Liver (tissue), 9 donors: ENCODE measurements around the gene CDK19. TPM values are rescaled to one million over a fixed set of nuclear protein-coding genes. Genes with fewer than 3 reads are reported as not detected.

Experiments
- DNase-seq: peaks from one replicate; pipeline ENCODE4 v3.0.0-alpha.2; 2017; ENCODE audit warnings: low spot score
- H3K27ac ChIP-seq, 2 donors: one replicate each; pipeline ENCODE4 v1.7.0; 2013; ENCODE audit warnings: inconsistent platforms in 2 of 2, low read length in 2 of 2, control low read depth in 1 of 2, low read depth in 1 of 2, mild to moderate bottlenecking in 1 of 2
- H3K27me3 ChIP-seq, 4 donors: one replicate each; pipeline versions ENCODE4 v1.6.1 to v1.7.0; 2013; ENCODE audit warnings: low read length in 3 of 4, inconsistent platforms in 1 of 4, mild to moderate bottlenecking in 1 of 4, moderate library complexity in 1 of 4; ENCODE audit not compliant: control insufficient read depth in 4 of 4, insufficient read depth in 4 of 4
- H3K36me3 ChIP-seq, 4 donors: one replicate each; pipeline versions ENCODE4 v1.6.1 to v1.7.0; 2013; ENCODE audit warnings: low read length in 3 of 4, mild to moderate bottlenecking in 3 of 4, low read depth in 1 of 4, moderate library complexity in 1 of 4; ENCODE audit not compliant: control insufficient read depth in 4 of 4, insufficient read depth in 3 of 4
- H3K4me1 ChIP-seq, 4 donors: one replicate each; pipeline versions ENCODE4 v1.6.1 to v1.7.0; 2013; ENCODE audit warnings: low read length in 3 of 4, mild to moderate bottlenecking in 3 of 4, moderate library complexity in 1 of 4; ENCODE audit not compliant: control insufficient read depth in 4 of 4, insufficient read depth in 4 of 4
- H3K4me3 ChIP-seq, 3 donors: one replicate each; pipeline versions ENCODE4 v1.6.1 to v1.7.0; 2013; ENCODE audit warnings: low read length in 3 of 3, control low read depth in 1 of 3, low read depth in 1 of 3, mild to moderate bottlenecking in 1 of 3
- H3K9ac ChIP-seq, 2 donors: one replicate each; pipeline ENCODE4 v1.7.0; 2013; ENCODE audit warnings: low read length in 2 of 2, mild to moderate bottlenecking in 2 of 2, moderate library complexity in 2 of 2, control low read depth in 1 of 2, low read depth in 1 of 2
- H3K9me3 ChIP-seq, 4 donors: one replicate each; pipeline versions ENCODE4 v1.6.1 to v1.7.0; 2013; ENCODE audit warnings: low read length in 3 of 4; ENCODE audit not compliant: control insufficient read depth in 4 of 4
- CTCF ChIP-seq: fragments of 150-350 bp; IDR thresholded peaks from 2 replicates; pipeline ENCODE4 v1.5.1; 2017; ENCODE audit warnings: improper control_type of control experiment, low read depth, low read length; ENCODE audit not compliant: missing input control
- EGR1 ChIP-seq, 2 donors: IDR thresholded peaks; 2 replicates each; pipeline ENCODE4 v1.6.1; 2016 to 2018; ENCODE audit warnings: antibody characterized with exemption in 2 of 2, low read depth in 2 of 2
- FOXA1 ChIP-seq: IDR thresholded peaks from 2 replicates; pipeline ENCODE4 v1.6.1; 2016; ENCODE audit warnings: antibody characterized with exemption
- FOXA2 ChIP-seq: IDR thresholded peaks from 2 replicates; pipeline ENCODE4 v1.6.1; 2016; ENCODE audit warnings: antibody characterized with exemption
- GABPA ChIP-seq, 2 donors: IDR thresholded peaks in 1 of 2; conservative IDR thresholded peaks in 1 of 2; 2 replicates each; pipeline ENCODE4 v1.6.1; 2016; ENCODE audit warnings: antibody characterized with exemption in 2 of 2, mild to moderate bottlenecking in 1 of 2, moderate library complexity in 1 of 2
- HNF4A ChIP-seq, 2 donors: conservative IDR thresholded peaks; 2 replicates each; pipeline ENCODE4 v1.6.1; 2016; ENCODE audit warnings: antibody characterized with exemption in 2 of 2, mild to moderate bottlenecking in 2 of 2
- HNF4G ChIP-seq: IDR thresholded peaks from 2 replicates; pipeline ENCODE4 v1.6.1; 2016; ENCODE audit warnings: antibody characterized with exemption
- JUND ChIP-seq, 2 donors: IDR thresholded peaks; 2 replicates each; pipeline ENCODE4 v1.6.1; 2016; ENCODE audit warnings: antibody characterized with exemption in 2 of 2
- MAX ChIP-seq: IDR thresholded peaks from 2 replicates; pipeline ENCODE4 v1.6.1; 2016; ENCODE audit warnings: antibody characterized with exemption
- NR2F2 ChIP-seq: IDR thresholded peaks from 2 replicates; pipeline ENCODE4 v1.6.1; 2016; ENCODE audit warnings: antibody characterized with exemption
- RAD21 ChIP-seq, 2 donors: IDR thresholded peaks; 2 replicates each; pipeline ENCODE4 v1.6.1; 2016; ENCODE audit warnings: antibody characterized with exemption in 2 of 2, mild to moderate bottlenecking in 2 of 2
- RXRA ChIP-seq, 2 donors: IDR thresholded peaks; 2 replicates each; pipeline ENCODE4 v1.6.1; 2017 to 2018; ENCODE audit warnings: antibody characterized with exemption in 2 of 2, mild to moderate bottlenecking in 1 of 2
- SP1 ChIP-seq: IDR thresholded peaks from 2 replicates; pipeline ENCODE4 v1.6.1; 2018; ENCODE audit warnings: antibody characterized with exemption, mild to moderate bottlenecking
- TAF1 ChIP-seq: conservative IDR thresholded peaks from 2 replicates; pipeline ENCODE4 v1.6.1; 2016; ENCODE audit warnings: antibody characterized with exemption, mild to moderate bottlenecking
- YY1 ChIP-seq: IDR thresholded peaks from 2 replicates; pipeline ENCODE4 v1.6.1; 2016; ENCODE audit warnings: antibody characterized with exemption, mild to moderate bottlenecking
- WGBS: extraction: QIAGEN DNeasy Blood & Tissue Kit; methylation state at CpG from one replicate; pipeline ENCODE4 v1.1.7; 2013; 5-methylcytosine and 5-hydroxymethylcytosine counted together
- polyA plus RNA-seq, 2 donors: library from polyadenylated mRNA; stranded (reverse) in 1 of 2; unstranded in 1 of 2; fragments of 200-250 nt in 1 of 2; fragments of >200 nt in 1 of 2; fragmentation: Nextera tagmentation in 1 of 2; extraction: Ambion mirVana in 1 of 2; gene quantifications; one replicate each; pipeline versions ENCODE4 v1.2.1 to v1.2.3, GENCODE V29; 2013 to 2015
- total RNA-seq, 2 donors: library from RNA; depleted of rRNA; stranded (reverse); fragments of >200 nt; gene quantifications; one replicate each; pipeline ENCODE4 v1.2.3, GENCODE V29; 2014
- TF ChIP-seq, protein P1 (sequence below): IDR thresholded peaks from 2 replicates; pipeline ENCODE4 v1.6.1; 2016; ENCODE audit warnings: antibody characterized with exemption, mild to moderate bottlenecking
- TF ChIP-seq, protein P2 (sequence below): IDR thresholded peaks from 2 replicates; pipeline ENCODE4 v1.6.1; 2016; ENCODE audit warnings: antibody characterized with exemption
- TF ChIP-seq, protein P3 (sequence below): IDR thresholded peaks from 2 replicates; pipeline ENCODE4 v1.6.1; 2016; ENCODE audit warnings: antibody characterized with exemption
- donor health status: healthy.
- donor health status: healthy.
- donor health status: healthy.
- donor health status: healthy.
- donor health status: healthy.

Gene CDK19
- total and polyA plus RNA-seq, 4 donors, result 1.8 to 7.6 (median 3.9) TPM

DNA sequence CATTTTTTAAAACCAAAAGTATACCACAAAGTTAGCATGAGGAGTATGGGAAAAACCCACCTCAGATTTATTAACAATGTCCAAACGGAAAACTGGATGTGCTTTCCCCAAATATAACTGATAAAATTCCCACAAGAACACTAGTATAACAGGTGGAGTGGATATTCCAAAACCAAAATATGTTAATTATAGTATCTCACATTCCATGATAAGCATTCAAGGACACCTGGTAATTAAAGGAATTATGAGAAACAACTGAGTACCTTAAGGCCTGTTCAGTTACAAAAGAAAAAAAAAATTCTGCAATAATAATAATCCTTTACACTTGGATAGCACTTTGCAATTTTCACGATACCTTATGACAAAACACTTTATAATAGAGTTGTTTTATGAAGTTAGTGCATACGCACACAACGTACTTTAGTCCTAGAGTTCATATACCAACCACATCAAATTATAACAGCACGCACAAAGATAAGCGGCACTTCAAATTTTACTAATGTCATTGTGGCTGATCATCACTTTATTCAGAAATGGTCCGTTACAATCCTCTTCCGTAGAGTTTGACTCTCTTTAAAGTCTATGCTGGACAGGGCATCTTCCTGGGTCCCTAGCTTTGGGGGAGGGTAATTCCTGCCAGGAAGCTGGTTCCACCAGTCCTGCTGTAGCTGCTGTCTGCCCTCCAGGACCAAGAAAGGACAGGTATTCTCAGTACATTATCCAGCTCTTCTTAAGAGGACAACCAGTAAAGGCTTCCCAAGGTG lies 1.7 kb downstream of the CDK19 start:
- Histone ChIP-seq H3K9me3 (no peaks in the 10 kb centered on the region), H3K4me1 (peaks cover 0 to 14% (median 8%) of the 10 kb centered on the region in 4 donors), H3K27me3 (no peaks in the 10 kb centered on the region), H3K9ac (no peak overlapping the region), H3K27ac (no peak overlapping the region), H3K4me3 (peak overlapping the region in 2 of 3 donors; percentile 94 to 99), H3K36me3 (no peaks in the 10 kb centered on the region)
- no peak for TF ChIP-seq HNF4A (conservative IDR thresholded peaks at IDR 0.05)
- TF ChIP-seq MAX, result no peak
- no peak for TF ChIP-seq HNF4G
- no peak for TF ChIP-seq NR2F2
- no peak for TF ChIP-seq SP1
- no peak for TF ChIP-seq FOXA1
- TF ChIP-seq JUND (IDR thresholded peaks at IDR 0.05), result no peak
- no peak for TF ChIP-seq YY1
- TF ChIP-seq GABPA (IDR thresholded peaks at IDR 0.05 in 1 of 2, conservative IDR thresholded peaks at IDR 0.05 in 1 of 2), result no peak
- no peak for TF ChIP-seq FOXA2
- TF ChIP-seq, protein P1, sequence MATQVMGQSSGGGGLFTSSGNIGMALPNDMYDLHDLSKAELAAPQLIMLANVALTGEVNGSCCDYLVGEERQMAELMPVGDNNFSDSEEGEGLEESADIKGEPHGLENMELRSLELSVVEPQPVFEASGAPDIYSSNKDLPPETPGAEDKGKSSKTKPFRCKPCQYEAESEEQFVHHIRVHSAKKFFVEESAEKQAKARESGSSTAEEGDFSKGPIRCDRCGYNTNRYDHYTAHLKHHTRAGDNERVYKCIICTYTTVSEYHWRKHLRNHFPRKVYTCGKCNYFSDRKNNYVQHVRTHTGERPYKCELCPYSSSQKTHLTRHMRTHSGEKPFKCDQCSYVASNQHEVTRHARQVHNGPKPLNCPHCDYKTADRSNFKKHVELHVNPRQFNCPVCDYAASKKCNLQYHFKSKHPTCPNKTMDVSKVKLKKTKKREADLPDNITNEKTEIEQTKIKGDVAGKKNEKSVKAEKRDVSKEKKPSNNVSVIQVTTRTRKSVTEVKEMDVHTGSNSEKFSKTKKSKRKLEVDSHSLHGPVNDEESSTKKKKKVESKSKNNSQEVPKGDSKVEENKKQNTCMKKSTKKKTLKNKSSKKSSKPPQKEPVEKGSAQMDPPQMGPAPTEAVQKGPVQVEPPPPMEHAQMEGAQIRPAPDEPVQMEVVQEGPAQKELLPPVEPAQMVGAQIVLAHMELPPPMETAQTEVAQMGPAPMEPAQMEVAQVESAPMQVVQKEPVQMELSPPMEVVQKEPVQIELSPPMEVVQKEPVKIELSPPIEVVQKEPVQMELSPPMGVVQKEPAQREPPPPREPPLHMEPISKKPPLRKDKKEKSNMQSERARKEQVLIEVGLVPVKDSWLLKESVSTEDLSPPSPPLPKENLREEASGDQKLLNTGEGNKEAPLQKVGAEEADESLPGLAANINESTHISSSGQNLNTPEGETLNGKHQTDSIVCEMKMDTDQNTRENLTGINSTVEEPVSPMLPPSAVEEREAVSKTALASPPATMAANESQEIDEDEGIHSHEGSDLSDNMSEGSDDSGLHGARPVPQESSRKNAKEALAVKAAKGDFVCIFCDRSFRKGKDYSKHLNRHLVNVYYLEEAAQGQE, result no peak
- TF ChIP-seq RAD21 (IDR thresholded peaks at IDR 0.05), result no peak
- no peak for TF ChIP-seq RXRA (IDR thresholded peaks at IDR 0.05)
- TF ChIP-seq, protein P2, sequence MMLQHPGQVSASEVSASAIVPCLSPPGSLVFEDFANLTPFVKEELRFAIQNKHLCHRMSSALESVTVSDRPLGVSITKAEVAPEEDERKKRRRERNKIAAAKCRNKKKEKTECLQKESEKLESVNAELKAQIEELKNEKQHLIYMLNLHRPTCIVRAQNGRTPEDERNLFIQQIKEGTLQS, result no peak
- WGBS, result 85% methylated on average over 8 of the region's 8 CpGs
- no peak for DNase-seq

- TF ChIP-seq NR2F2 (no peak), RXRA (IDR thresholded peaks at IDR 0.05) (no peak), CTCF (no peak), FOXA2 (no peak), GABPA (IDR thresholded peaks at IDR 0.05 in 1 of 2, conservative IDR thresholded peaks at IDR 0.05 in 1 of 2) (no peak), SP1 (no peak), RAD21 (IDR thresholded peaks at IDR 0.05) (no peak), HNF4A (conservative IDR thresholded peaks at IDR 0.05) (no peak), JUND (IDR thresholded peaks at IDR 0.05) (no peak), FOXA1 (no peak), EGR1 (IDR thresholded peaks at IDR 0.05; ENCODE audit: low read depth in 2 of 2) (no peak), HNF4G (no peak), MAX (no peak), YY1 (no peak), TAF1 (no peak)
- TF ChIP-seq, protein P3, sequence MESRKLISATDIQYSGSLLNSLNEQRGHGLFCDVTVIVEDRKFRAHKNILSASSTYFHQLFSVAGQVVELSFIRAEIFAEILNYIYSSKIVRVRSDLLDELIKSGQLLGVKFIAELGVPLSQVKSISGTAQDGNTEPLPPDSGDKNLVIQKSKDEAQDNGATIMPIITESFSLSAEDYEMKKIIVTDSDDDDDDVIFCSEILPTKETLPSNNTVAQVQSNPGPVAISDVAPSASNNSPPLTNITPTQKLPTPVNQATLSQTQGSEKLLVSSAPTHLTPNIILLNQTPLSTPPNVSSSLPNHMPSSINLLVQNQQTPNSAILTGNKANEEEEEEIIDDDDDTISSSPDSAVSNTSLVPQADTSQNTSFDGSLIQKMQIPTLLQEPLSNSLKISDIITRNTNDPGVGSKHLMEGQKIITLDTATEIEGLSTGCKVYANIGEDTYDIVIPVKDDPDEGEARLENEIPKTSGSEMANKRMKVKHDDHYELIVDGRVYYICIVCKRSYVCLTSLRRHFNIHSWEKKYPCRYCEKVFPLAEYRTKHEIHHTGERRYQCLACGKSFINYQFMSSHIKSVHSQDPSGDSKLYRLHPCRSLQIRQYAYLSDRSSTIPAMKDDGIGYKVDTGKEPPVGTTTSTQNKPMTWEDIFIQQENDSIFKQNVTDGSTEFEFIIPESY, result no peak
- TF ChIP-seq, protein P1, result no peak
- TF ChIP-seq, protein P2, result no peak
- H3K27me3 ChIP-seq, result no peaks in the 10 kb centered on the region
- no peaks in the 10 kb centered on the region for H3K9me3 ChIP-seq
- DNase-seq, result no peak
- peaks cover 0 to 14% (median 8%) of the 10 kb centered on the region in 4 donors for H3K4me1 ChIP-seq
- WGBS, result 96% methylated on average over 4 of the region's 4 CpGs
- H3K27ac ChIP-seq, result no peak overlapping the region
- no peaks in the 10 kb centered on the region for H3K36me3 ChIP-seq
- H3K4me3 ChIP-seq, result no peak overlapping the region
- no peak overlapping the region for H3K9ac ChIP-seq
Observed at GRCh38 chr6:110812719-110813118, 2.5 kb downstream of the CDK19 start.
